Anterior cingulate cortex (tissue), 58 donors: ENCODE results near the gene ITPR1.

Experiments
- DNase-seq, 58 donors: peaks; one replicate each; lab custom pipeline; 2025; lab: John Stamatoyannopoulos, UW

ITPR1 gene

GRCh38 chr3:4731543-4732111, 238.5 kb downstream of the ITPR1 start:
- DNase-seq = no peak

GRCh38 chr3:4732925-4733324, 239.8 kb downstream of the ITPR1 start:
- no peak for DNase-seq

DNA sequence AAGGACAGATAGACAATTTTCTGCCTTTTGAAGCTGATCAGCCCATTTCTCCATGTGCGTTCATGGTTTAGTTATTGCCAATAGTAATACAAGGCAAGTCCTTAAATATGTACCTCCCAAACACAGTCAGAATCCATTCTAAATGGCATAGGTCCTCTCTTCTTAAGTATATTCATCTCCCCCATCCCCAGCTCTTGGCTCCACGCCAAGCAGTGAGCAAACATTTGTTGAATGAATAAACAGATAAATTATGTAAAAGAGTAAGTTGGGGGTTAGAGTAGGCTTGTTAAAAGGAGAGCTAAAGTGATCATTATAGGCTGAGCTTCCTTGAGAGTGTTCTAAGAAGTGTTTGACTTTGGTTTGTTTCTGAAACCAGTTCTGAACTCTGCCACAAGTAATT, 241.3 kb downstream of the ITPR1 start:
- no peak for DNase-seq

DNA sequence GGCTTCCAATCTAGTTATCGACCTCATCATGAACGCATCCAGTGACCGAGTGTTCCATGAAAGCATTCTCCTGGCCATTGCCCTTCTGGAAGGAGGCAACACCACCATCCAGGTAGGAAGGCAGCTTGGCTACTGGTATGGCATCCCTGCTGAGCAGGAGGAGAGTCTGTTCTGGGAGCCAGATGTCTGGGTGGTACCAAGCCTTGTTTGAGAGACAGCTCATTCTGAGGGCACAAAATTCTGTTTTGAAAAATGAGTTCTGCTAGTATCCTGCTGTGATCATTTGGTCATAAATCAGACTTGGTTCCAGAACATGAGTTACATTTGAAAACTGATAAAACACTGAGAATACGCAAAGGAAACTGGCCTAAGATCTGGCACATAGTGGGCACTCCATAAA, 242.1 kb downstream of the ITPR1 start:
- DNase-seq = no peak

- no peak for DNase-seq
Measured at GRCh38 chr3:4736284-4736861, 243.2 kb downstream of the ITPR1 start.

DNA sequence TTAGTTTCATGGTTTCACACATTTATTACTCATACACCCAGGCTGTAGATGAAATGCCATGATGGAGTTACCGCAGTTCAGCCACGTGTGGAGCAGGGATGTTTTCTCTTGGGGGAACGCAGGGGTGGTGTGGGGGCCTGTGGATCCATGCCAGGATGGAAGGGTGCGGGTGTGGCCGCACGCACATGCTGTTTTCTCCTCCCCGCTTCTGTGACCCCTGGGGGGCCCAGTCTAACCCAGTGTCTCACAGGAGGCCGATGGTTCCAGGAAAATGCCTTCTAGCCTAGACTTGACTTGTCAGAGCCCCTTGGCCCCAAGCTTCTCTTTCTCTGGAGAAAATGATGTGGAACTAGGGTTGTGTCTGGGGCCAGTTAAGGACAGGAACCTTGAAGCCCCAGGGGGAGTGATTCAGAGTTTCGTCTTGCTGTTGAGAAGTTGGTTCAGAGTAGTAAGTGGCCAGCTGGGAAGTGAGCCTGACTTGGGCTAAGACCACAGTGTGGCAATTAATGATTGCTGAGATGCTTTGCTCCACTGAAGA, 245.7 kb downstream of the ITPR1 start:
- DNase-seq = no peak

- DNase-seq = no peak
Measured at GRCh38 chr3:4739289-4740236, 246.4 kb downstream of the ITPR1 start.

- DNase-seq = peak in 8 of 58 donors; percentile 13 to 48 (median 28)
Measured at GRCh38 chr3:4740397-4741105, 247.4 kb downstream of the ITPR1 start.

- DNase-seq = no peak
Measured at GRCh38 chr3:4741106-4741403, 247.9 kb downstream of the ITPR1 start.

DNA sequence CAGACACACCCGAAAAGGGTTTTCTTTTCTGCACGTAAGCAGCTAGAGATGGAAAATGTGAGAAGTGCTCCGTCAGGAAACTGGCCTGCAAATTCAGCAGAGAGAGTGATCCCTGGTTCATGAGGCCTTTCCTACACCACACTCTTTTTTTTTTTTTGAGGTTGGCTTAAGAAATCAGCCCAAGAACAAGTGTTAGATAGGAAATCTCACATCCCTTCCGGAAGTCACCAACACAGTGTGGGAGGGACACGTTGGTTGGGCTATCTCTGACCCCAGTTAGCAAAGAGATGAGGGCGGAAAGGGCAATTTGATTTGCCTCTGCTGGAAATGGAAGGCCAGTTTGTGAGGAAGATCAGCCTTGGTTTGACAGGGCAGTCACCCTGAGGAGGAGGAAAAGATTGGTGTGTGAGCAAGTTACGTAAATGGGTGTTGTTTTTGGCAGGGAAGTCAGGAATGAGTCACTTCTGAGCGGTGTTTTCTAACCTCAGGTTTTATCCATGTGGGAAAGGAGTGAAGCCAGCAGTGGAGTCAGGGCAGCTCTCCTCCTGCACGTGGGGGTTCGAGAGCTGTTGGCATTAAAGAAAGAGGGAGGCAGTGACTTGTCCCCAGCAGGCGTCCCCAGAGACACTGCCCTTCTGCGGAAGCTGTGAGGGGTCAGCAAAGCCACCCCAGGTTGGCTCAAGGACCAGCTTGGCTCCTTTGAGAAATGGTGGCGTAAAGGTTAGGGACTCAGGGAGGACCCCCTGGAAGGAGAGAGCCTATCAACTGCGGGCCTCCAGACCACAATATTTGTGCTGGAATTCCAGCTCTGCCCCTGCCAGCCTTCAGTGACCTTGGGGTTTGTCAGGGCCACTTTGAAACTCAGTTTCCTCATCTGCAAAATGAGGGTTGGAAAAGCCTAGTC, 248.5 kb downstream of the ITPR1 start:
- DNase-seq = peak in 7 of 58 donors; percentile 8 to 43 (median 26)

- DNase-seq = no peak
Measured at GRCh38 chr3:4742359-4742758, 249.2 kb downstream of the ITPR1 start.

- no peak for DNase-seq
Measured at GRCh38 chr3:4743371-4743770, 250.2 kb downstream of the ITPR1 start.

DNA sequence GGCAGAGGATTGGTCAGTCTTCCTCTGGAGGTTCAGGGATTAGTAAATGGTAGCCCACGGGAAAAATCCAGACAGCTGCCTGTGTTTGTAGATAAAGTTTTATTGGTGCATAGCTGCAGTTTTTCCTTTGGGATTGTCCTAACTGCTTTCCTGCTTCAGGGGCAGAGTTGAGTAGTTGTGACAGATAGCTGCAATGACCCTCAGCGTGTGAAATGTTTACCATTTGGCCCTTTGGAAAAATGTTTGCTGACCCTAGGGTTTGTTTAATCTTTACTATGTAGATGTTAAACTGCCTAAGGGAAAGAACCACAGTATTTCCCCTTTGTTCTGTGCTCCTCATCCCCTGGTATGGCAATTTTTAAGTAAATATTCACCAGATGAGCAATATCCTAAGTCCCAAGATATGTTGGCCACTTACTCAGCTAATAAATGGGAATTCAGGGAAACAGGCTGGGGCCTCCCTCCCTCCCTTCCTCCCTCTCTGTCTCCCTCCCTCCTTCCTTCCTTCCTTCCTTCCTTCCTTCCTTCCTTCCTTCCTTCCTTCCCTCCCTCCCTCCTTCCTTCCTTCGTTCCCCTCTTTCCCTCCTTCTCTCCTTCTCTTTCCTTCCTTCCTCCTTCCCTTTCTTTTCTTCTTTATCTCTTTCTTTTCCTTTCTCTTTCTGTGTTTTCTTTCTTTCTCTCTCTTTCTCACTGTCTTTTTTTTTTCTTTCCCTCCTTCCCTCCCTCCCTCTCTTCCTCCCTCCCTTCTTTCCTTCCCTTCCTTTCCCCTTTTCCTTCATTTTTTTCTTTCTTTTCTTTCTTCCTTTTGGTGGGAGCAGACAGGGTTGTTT, 251.5 kb downstream of the ITPR1 start:
- DNase-seq = no peak

DNA sequence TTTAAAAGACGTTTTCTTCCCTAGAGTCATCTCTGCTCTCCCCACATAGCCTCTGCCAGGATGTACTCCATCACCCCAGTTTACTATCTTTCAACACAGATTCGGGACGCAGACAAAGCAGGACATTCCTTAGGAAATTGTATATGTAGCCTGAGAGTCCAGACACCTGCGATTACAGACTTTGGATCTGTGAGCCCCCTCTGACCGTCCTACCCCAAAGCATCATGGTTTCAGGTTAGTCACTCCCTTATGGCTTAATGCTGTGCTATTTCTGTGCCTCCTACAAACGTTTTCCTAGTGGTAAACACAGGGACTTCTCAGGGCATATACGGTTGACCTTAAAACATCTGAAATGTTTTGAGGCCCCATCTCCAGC, 252.1 kb downstream of the ITPR1 start:
- no peak for DNase-seq

- no peak for DNase-seq
Measured at GRCh38 chr3:4746241-4746958, 253.3 kb downstream of the ITPR1 start.

- DNase-seq = no peak
Measured at GRCh38 chr3:4748127-4748526, 255.0 kb downstream of the ITPR1 start.

DNA sequence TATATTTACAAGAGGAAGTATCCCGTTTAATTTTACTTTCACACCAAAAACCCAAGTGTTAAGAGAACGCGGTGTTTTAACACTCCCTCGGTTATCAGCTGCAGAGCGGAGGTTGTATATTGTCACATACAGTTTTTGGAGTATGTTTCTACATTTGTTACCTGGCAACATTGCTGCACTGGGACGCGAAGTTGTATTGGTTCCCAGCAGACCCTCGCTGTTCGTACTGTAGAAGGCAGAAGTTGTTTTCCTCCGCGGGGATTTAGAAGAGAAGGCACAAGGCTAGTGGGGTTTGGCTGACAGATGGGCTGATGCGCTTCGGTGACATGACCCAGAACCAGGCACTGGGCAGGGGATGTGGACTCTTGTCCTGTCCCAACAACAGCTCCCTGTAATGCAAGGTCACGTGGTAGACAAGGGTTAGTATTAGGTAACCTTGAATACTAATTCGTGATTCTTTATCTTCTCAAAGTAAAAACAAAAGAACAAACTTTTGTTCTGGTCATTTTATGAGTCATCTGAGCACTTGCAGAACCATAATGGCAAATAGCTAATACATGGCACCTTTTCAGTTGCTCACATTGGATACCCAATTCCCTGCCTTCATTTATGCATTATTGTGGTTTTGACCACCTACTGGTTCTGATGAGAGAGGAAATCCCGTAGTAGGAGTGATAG, 255.7 kb downstream of the ITPR1 start:
- DNase-seq = peak in 14 of 58 donors; percentile 17 to 63 (median 29)

GRCh38 chr3:4749567-4750002, 256.4 kb downstream of the ITPR1 start:
- no peak for DNase-seq
